Vagina (tissue), 2 donors: ENCODE data around the gene WDR54.
A peak's percentile ranks its signal among the peaks of the same experiment; 100 is the strongest.

Experiments used
- POLR2A ChIP-seq, 2 donors: fragments of 450-650 bp; IDR thresholded peaks; one replicate each; pipeline ENCODE4 v1.6.1; 2017; ENCODE audit warnings: antibody characterized with exemption in 2 of 2, mild to moderate bottlenecking in 2 of 2, moderate library complexity in 2 of 2
- POLR2AphosphoS5 ChIP-seq, 2 donors: sonication (generic); formaldehyde crosslinking; IDR thresholded peaks; one replicate each; pipeline ENCODE4 v1.9.0; 2017; ENCODE audit warnings: antibody characterized with exemption in 2 of 2, mild to moderate bottlenecking in 2 of 2, low read depth in 1 of 2; ENCODE audit not compliant: insufficient read depth in 1 of 2
- TF ChIP-seq, protein P1 (sequence below), 3 experiments: fragments of 450-650 bp in 2 of 3; fragments of 200-600 bp in 1 of 3; sonication (generic) in 1 of 3; IDR thresholded peaks; one replicate each; pipeline ENCODE4 v1.5.1; 2017 to 2019; ENCODE audit warnings: antibody characterized with exemption in 3 of 3, mild to moderate bottlenecking in 2 of 3, moderate library complexity in 2 of 3

GRCh38 chr2:74440378-74441169 lies 19.0 kb downstream of the WDR54 start:
- TF ChIP-seq POLR2A (IDR thresholded peaks at IDR 0.05): peak in 1 of 2 donors; percentile 42
- TF ChIP-seq, protein P1, sequence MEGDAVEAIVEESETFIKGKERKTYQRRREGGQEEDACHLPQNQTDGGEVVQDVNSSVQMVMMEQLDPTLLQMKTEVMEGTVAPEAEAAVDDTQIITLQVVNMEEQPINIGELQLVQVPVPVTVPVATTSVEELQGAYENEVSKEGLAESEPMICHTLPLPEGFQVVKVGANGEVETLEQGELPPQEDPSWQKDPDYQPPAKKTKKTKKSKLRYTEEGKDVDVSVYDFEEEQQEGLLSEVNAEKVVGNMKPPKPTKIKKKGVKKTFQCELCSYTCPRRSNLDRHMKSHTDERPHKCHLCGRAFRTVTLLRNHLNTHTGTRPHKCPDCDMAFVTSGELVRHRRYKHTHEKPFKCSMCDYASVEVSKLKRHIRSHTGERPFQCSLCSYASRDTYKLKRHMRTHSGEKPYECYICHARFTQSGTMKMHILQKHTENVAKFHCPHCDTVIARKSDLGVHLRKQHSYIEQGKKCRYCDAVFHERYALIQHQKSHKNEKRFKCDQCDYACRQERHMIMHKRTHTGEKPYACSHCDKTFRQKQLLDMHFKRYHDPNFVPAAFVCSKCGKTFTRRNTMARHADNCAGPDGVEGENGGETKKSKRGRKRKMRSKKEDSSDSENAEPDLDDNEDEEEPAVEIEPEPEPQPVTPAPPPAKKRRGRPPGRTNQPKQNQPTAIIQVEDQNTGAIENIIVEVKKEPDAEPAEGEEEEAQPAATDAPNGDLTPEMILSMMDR (IDR thresholded peaks at IDR 0.05): peak in 1 of 3 experiments; percentile 21
- peak; percentile 34 to 93 for TF ChIP-seq POLR2AphosphoS5 (IDR thresholded peaks at IDR 0.05; ENCODE audit: insufficient read depth in 1 of 2, low read depth in 1 of 2)
